H9 (cell line): Measurements from ENCODE around the gene ROR1. TPM values are rescaled to one million over a fixed set of nuclear protein-coding genes. Genes with fewer than 3 reads are reported as not detected.
A peak's percentile ranks its signal among the peaks of the same experiment; 100 is the strongest.

ENCODE experiments used
- DNase-seq: peaks from one replicate; pipeline ENCODE4 v3.0.0-alpha.2; 2017
- H2AFZ ChIP-seq: one replicate; pipeline ENCODE4 v1.6.1; 2013; ENCODE audit warnings: mild to moderate bottlenecking, low read length, control low read depth, moderate library complexity
- H2AK5ac ChIP-seq: 2 replicates; pipeline ENCODE4 v1.6.1; 2013; ENCODE audit warnings: low read length, control low read depth, mixed read lengths; ENCODE audit not compliant: insufficient read length
- H2BK120ac ChIP-seq: one replicate; pipeline ENCODE4 v1.6.1; 2013; ENCODE audit warnings: low read depth, mild to moderate bottlenecking, low read length, control low read depth, inconsistent platforms; ENCODE audit not compliant: poor library complexity, severe bottlenecking
- H2BK12ac ChIP-seq: 2 replicates; pipeline ENCODE4 v1.6.1; 2013; ENCODE audit warnings: low read length, control low read depth, mixed read lengths, low read depth; ENCODE audit not compliant: insufficient read length
- H2BK15ac ChIP-seq: 2 replicates; pipeline ENCODE4 v1.6.1; 2013; ENCODE audit warnings: low read depth, low read length, control low read depth
- H2BK20ac ChIP-seq: one replicate; pipeline ENCODE4 v1.6.1; 2013; ENCODE audit warnings: low read depth, mild to moderate bottlenecking, low read length, control low read depth, inconsistent platforms; ENCODE audit not compliant: poor library complexity, severe bottlenecking
- H2BK5ac ChIP-seq: 2 replicates; pipeline ENCODE4 v1.6.1; 2013; ENCODE audit warnings: low read length, control low read depth, mixed read lengths; ENCODE audit not compliant: insufficient read length
- H3K14ac ChIP-seq: 2 replicates; pipeline ENCODE4 v1.6.1; 2013; ENCODE audit warnings: low read length, control low read depth; ENCODE audit not compliant: insufficient read depth
- H3K18ac ChIP-seq: 2 replicates; pipeline ENCODE4 v1.6.1; 2013; ENCODE audit warnings: low read depth, mild to moderate bottlenecking, mixed read lengths, low read length, control low read depth; ENCODE audit not compliant: insufficient read length
- H3K23ac ChIP-seq: 2 replicates; pipeline ENCODE4 v1.6.1; 2013; ENCODE audit warnings: low read length, control low read depth, mixed read lengths, low read depth; ENCODE audit not compliant: insufficient read length
- H3K23me2 ChIP-seq: 2 replicates; pipeline ENCODE4 v1.6.1; 2013; ENCODE audit warnings: low read depth, mild to moderate bottlenecking, mixed read lengths, low read length, control low read depth; ENCODE audit not compliant: insufficient read length, poor library complexity, severe bottlenecking
- H3K27ac ChIP-seq: 2 replicates; pipeline ENCODE4 v1.5.1; 2013; ENCODE audit warnings: low read length, control low read depth, mixed read lengths, low read depth; ENCODE audit not compliant: insufficient read length
- H3K27me3 ChIP-seq: 2 replicates; pipeline ENCODE4 v1.6.1; 2013; ENCODE audit warnings: low read length, control low read depth, inconsistent platforms; ENCODE audit not compliant: insufficient read depth
- H3K4ac ChIP-seq: 2 replicates; pipeline ENCODE4 v1.6.1; 2013; ENCODE audit warnings: low read depth, mild to moderate bottlenecking, control low read depth, inconsistent platforms, low read length, moderate library complexity
- H3K4me1 ChIP-seq: 2 replicates; pipeline ENCODE4 v1.6.1; 2013; ENCODE audit warnings: low read length, control low read depth, inconsistent platforms; ENCODE audit not compliant: insufficient read depth
- H3K4me2 ChIP-seq: 2 replicates; pipeline ENCODE4 v1.6.1; 2013; ENCODE audit warnings: low read length, control low read depth, mixed read lengths; ENCODE audit not compliant: insufficient read length, insufficient read depth
- H3K56ac ChIP-seq: 2 replicates; pipeline ENCODE4 v1.6.1; 2013; ENCODE audit warnings: low read depth, mild to moderate bottlenecking, mixed read lengths, low read length, control low read depth; ENCODE audit not compliant: insufficient read length
- H3K79me1 ChIP-seq: 2 replicates; pipeline ENCODE4 v1.6.1; 2013; ENCODE audit warnings: low read depth, mild to moderate bottlenecking, moderate library complexity, low read length, control low read depth, inconsistent platforms; ENCODE audit not compliant: insufficient read depth, poor library complexity, severe bottlenecking
- H3K79me2 ChIP-seq: 2 replicates; pipeline ENCODE4 v1.6.1; 2013; ENCODE audit warnings: low read length, control low read depth, inconsistent platforms; ENCODE audit not compliant: insufficient read depth
- H3K9ac ChIP-seq: 2 replicates; pipeline ENCODE4 v1.6.1; 2013; ENCODE audit warnings: low read length, control low read depth, mixed read lengths; ENCODE audit not compliant: insufficient read length; ENCODE audit errors: extremely low read depth
- H3K9me3 ChIP-seq: one replicate; pipeline ENCODE4 v1.6.1; 2013; ENCODE audit warnings: low read depth, low read length, inconsistent platforms; ENCODE audit not compliant: control insufficient read depth
- H3T11ph ChIP-seq: one replicate; pipeline ENCODE4 v1.6.1; 2013; ENCODE audit warnings: mild to moderate bottlenecking, low read length, control low read depth, inconsistent platforms
- H4K20me1 ChIP-seq: one replicate; pipeline ENCODE4 v1.6.1; 2013; ENCODE audit not compliant: control insufficient read depth, insufficient read length, insufficient read depth
- H4K5ac ChIP-seq: 2 replicates; pipeline ENCODE4 v1.6.1; 2013; ENCODE audit warnings: low read depth, mild to moderate bottlenecking, mixed read lengths, low read length, control low read depth; ENCODE audit not compliant: insufficient read length
- H4K8ac ChIP-seq: replicated peaks from 2 replicates; pipeline ENCODE4 v1.6.1; 2013; ENCODE audit warnings: low read length, control low read depth, mixed read lengths, low read depth; ENCODE audit not compliant: insufficient read length
- H4K91ac ChIP-seq: 2 replicates; pipeline ENCODE4 v1.6.1; 2013; ENCODE audit warnings: low read depth, mild to moderate bottlenecking, moderate library complexity, mixed read lengths, low read length, control low read depth; ENCODE audit not compliant: insufficient read length
- H3K27ac Mint-ChIP-seq, 3 experiments: 2 replicates in 2 of 3; 3 replicates in 1 of 3; pipeline ENCODE4 v1.8.0; 2020 to 2021; ENCODE audit warnings: mixed read lengths in 3 of 3, mild to moderate bottlenecking in 1 of 3, moderate library complexity in 1 of 3
- H3K27me3 Mint-ChIP-seq: 2 replicates; pipeline ENCODE4 v1.8.0; 2021; ENCODE audit warnings: low read depth, mild to moderate bottlenecking, moderate library complexity, mixed read lengths
- H3K36me3 Mint-ChIP-seq, 3 experiments: 2 replicates in 2 of 3; 3 replicates in 1 of 3; pipeline ENCODE4 v1.8.0; 2020 to 2021; ENCODE audit warnings: low read depth in 3 of 3, mixed read lengths in 3 of 3; ENCODE audit not compliant: insufficient read depth in 1 of 3
- H3K4me1 Mint-ChIP-seq, 2 experiments: 2 replicates each; pipeline ENCODE4 v1.8.0; 2020; ENCODE audit warnings: mixed read lengths in 2 of 2
- H3K4me3 Mint-ChIP-seq, 2 experiments: 2 replicates in 1 of 2; 3 replicates in 1 of 2; pipeline ENCODE4 v1.8.0; 2020 to 2021; ENCODE audit warnings: mild to moderate bottlenecking in 2 of 2, mixed read lengths in 2 of 2, moderate library complexity in 1 of 2
- H3K9me3 Mint-ChIP-seq, 2 experiments: 2 replicates in 1 of 2; 3 replicates in 1 of 2; pipeline ENCODE4 v1.8.0; 2020; ENCODE audit warnings: mild to moderate bottlenecking in 2 of 2, mixed read lengths in 2 of 2, moderate library complexity in 1 of 2
- CTCF ChIP-seq: fragments of 200-600 bp; sonication (generic); conservative IDR thresholded peaks from 3 replicates; pipeline ENCODE4 v1.8.0; 2021; ENCODE audit warnings: antibody characterized with exemption, mild to moderate bottlenecking
- WGBS: extraction: QIAGEN DNeasy Blood & Tissue Kit; methylation state at CpG from one replicate; pipeline ENCODE4 v1.1.7; 2013; ENCODE audit warnings: missing lambda C conversion rate, low lambda C conversion rate, mixed read lengths; ENCODE audit not compliant: insufficient read length; ENCODE audit errors: extremely low coverage; 5-methylcytosine and 5-hydroxymethylcytosine counted together
- total RNA-seq: library from RNA; stranded (reverse); gene quantifications from 2 replicates; pipeline ENCODE4 v1.2.1, GENCODE V29; 2021

Gene ROR1
- total RNA-seq, 1 experiment from 2014 or later, result 75.9 TPM

GRCh38 chr1:64215576-64215975, 441.8 kb downstream of the ROR1 start:
- H3K27ac ChIP-seq, result no peak overlapping the region

More at GRCh38 chr1:64215576-64215975, 441.8 kb downstream of the ROR1 start:
- Histone ChIP-seq H2BK120ac (no peak overlapping the region), H2AFZ (peak overlapping the region; percentile 32), H2BK20ac (no peak overlapping the region), H2BK15ac (no peak overlapping the region), H3K4me1 (no peaks in the 10 kb centered on the region), H4K91ac (no peak overlapping the region), H3K23me2 (no peaks in the 10 kb centered on the region), H2BK12ac (no peak overlapping the region), H3K14ac (no peak overlapping the region), H3K79me1 (no peaks in the 10 kb centered on the region), H3K56ac (no peak overlapping the region), H3T11ph (no peak overlapping the region), H3K9ac (no peak overlapping the region), H3K9me3 (no peaks in the 10 kb centered on the region), H3K27me3 (no peaks in the 10 kb centered on the region), H3K79me2 (no peaks in the 10 kb centered on the region), H3K23ac (no peak overlapping the region), H3K4ac (no peak overlapping the region), H4K8ac (no peak overlapping the region), H3K4me2 (no peak overlapping the region), H2AK5ac (no peak overlapping the region), H3K18ac (no peak overlapping the region), H2BK5ac (no peak overlapping the region), H4K5ac (no peak overlapping the region), H4K20me1 (no peaks in the 10 kb centered on the region)
- H3K4me1 Mint-ChIP-seq, result no peaks in the 10 kb centered on the region
- no CpG with 5 or more reads among the region's 3 CpGs for WGBS
- no peak overlapping the region for H3K4me3 Mint-ChIP-seq
- no peak for DNase-seq
- TF ChIP-seq CTCF, result no peak
- H3K36me3 Mint-ChIP-seq, result no peaks in the 10 kb centered on the region
- H3K27ac Mint-ChIP-seq, result no peak overlapping the region
- peaks cover 3% of the 10 kb centered on the region for H3K27me3 Mint-ChIP-seq
- peaks cover 0 to 3% of the 10 kb centered on the region in 2 experiments; a peak in 1 of 5 replicates for H3K9me3 Mint-ChIP-seq
